GM12878 (cell line): Measurements from ENCODE around the gene DNAH9. TPM values are rescaled to one million over a fixed set of nuclear protein-coding genes. Genes with fewer than 3 reads are reported as not detected.

Source experiments
- EGR1 ChIP-seq, 2 experiments: IDR thresholded peaks; 1 replicate in 1 of 2; 2 replicates in 1 of 2; pipeline ENCODE4 v1.6.1; 2011 to 2012; ENCODE audit warnings: low read depth in 2 of 2, low read length in 2 of 2, borderline replicate concordance in 1 of 2, mild to moderate bottlenecking in 1 of 2, moderate library complexity in 1 of 2
- MTA2 ChIP-seq: fragments of 450-650 bp; IDR thresholded peaks from 2 replicates; pipeline ENCODE4 v1.6.1; 2016; ENCODE audit warnings: low read depth, mild to moderate bottlenecking, moderate library complexity
- RELA ChIP-seq: fragments of 450-650 bp; IDR thresholded peaks from 2 replicates; pipeline ENCODE4 v1.8.0; 2014; ENCODE audit warnings: borderline replicate concordance; ENCODE audit not compliant: partially characterized antibody
- ZNF384 ChIP-seq: IDR thresholded peaks from 2 replicates; pipeline ENCODE4 v1.6.1; 2012; ENCODE audit warnings: low read depth, mild to moderate bottlenecking, low read length, improper control_type of control experiment, borderline replicate concordance
- ZNF622 ChIP-seq: fragments of 450-650 bp; IDR thresholded peaks from 2 replicates; pipeline ENCODE4 v1.6.1; 2017; ENCODE audit warnings: mild to moderate bottlenecking, inconsistent platforms
- polyA plus RNA-seq, 11 experiments: library from polyadenylated mRNA; depleted of rRNA in 4 of 11; unstranded in 6 of 11; stranded (reverse) in 5 of 11; fragments of >200 nt; fragmentation: Nextera tagmentation in 4 of 11; fragmentation: Illumina TruSeq in 1 of 11; extraction: Ambion mirVana in 4 of 11; extraction: Trizol in 1 of 11; gene quantifications; 1 replicate in 1 of 11; 2 replicates in 10 of 11; pipeline versions ENCODE4 v1.2.1 to v1.2.3, GENCODE V29; 2011 to 2016; ENCODE audit warnings: inconsistent platforms in 2 of 11, missing spikeins in 2 of 11, low read depth in 1 of 11
- total RNA-seq, 4 experiments: library from RNA; depleted of rRNA in 3 of 4; stranded (reverse); fragments of >200 nt in 3 of 4; fragmentation: Illumina TruSeq in 1 of 4; extraction: Trizol in 1 of 4; gene quantifications; 2 replicates each; pipeline versions ENCODE4 v1.2.1 to v1.2.3, GENCODE V29; 2013 to 2021
- TF ChIP-seq, protein P1 (sequence below): fragments of 450-650 bp; IDR thresholded peaks from 2 replicates; pipeline ENCODE4 v1.6.1; 2017; ENCODE audit warnings: mild to moderate bottlenecking, moderate library complexity
- TF ChIP-seq, protein P2 (sequence below): fragments of 450-650 bp; formaldehyde crosslinking; IDR thresholded peaks from 2 replicates; pipeline ENCODE4 v1.4.0; 2020; ENCODE audit warnings: mild to moderate bottlenecking, moderate library complexity
- TF ChIP-seq, protein P3 (sequence below): IDR thresholded peaks from 2 replicates; pipeline ENCODE4 v1.6.1; 2011; ENCODE audit warnings: borderline replicate concordance, low read depth, mild to moderate bottlenecking, moderate library complexity, mixed read lengths, low read length; ENCODE audit not compliant: insufficient read depth; ENCODE audit errors: extremely low read length

The DNAH9 gene
- total and polyA plus RNA-seq, 10 of the 15 experiments (the other 5 are each of a cell fraction or from before 2014, with no cell fraction given) = 0.10 to 0.40 (median 0.19) TPM; not detected in 7

DNA sequence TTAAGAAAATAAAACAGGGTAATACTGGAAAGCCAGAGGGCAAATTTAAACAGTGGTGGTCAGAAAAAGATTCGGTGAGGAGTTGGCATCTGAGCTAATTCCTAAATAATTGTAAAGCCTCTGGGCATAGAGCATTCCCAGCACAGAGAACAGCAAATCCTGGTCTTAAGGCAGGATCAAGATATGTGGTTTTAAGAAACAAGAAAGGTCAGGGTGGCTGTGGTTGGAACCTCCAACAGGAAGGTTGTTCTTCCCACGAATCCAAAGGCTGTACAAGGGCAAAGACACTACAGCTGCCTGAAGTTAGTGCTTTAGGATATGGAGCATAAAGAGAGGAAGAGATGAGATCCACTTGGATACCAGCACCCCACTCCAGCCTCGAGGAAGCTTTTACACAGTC lies 284.4 kb downstream of the DNAH9 start (continued):
- TF ChIP-seq, protein P1, sequence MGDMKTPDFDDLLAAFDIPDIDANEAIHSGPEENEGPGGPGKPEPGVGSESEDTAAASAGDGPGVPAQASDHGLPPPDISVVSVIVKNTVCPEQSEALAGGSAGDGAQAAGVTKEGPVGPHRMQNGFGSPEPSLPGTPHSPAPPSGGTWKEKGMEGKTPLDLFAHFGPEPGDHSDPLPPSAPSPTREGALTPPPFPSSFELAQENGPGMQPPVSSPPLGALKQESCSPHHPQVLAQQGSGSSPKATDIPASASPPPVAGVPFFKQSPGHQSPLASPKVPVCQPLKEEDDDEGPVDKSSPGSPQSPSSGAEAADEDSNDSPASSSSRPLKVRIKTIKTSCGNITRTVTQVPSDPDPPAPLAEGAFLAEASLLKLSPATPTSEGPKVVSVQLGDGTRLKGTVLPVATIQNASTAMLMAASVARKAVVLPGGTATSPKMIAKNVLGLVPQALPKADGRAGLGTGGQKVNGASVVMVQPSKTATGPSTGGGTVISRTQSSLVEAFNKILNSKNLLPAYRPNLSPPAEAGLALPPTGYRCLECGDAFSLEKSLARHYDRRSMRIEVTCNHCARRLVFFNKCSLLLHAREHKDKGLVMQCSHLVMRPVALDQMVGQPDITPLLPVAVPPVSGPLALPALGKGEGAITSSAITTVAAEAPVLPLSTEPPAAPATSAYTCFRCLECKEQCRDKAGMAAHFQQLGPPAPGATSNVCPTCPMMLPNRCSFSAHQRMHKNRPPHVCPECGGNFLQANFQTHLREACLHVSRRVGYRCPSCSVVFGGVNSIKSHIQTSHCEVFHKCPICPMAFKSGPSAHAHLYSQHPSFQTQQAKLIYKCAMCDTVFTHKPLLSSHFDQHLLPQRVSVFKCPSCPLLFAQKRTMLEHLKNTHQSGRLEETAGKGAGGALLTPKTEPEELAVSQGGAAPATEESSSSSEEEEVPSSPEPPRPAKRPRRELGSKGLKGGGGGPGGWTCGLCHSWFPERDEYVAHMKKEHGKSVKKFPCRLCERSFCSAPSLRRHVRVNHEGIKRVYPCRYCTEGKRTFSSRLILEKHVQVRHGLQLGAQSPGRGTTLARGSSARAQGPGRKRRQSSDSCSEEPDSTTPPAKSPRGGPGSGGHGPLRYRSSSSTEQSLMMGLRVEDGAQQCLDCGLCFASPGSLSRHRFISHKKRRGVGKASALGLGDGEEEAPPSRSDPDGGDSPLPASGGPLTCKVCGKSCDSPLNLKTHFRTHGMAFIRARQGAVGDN = no peak
- TF ChIP-seq ZNF622 = no peak
- TF ChIP-seq EGR1 (IDR thresholded peaks at IDR 0.05; ENCODE audit: borderline replicate concordance in 1 of 2, low read depth in 2 of 2, low read length in 2 of 2) = no peak
- TF ChIP-seq, protein P2, sequence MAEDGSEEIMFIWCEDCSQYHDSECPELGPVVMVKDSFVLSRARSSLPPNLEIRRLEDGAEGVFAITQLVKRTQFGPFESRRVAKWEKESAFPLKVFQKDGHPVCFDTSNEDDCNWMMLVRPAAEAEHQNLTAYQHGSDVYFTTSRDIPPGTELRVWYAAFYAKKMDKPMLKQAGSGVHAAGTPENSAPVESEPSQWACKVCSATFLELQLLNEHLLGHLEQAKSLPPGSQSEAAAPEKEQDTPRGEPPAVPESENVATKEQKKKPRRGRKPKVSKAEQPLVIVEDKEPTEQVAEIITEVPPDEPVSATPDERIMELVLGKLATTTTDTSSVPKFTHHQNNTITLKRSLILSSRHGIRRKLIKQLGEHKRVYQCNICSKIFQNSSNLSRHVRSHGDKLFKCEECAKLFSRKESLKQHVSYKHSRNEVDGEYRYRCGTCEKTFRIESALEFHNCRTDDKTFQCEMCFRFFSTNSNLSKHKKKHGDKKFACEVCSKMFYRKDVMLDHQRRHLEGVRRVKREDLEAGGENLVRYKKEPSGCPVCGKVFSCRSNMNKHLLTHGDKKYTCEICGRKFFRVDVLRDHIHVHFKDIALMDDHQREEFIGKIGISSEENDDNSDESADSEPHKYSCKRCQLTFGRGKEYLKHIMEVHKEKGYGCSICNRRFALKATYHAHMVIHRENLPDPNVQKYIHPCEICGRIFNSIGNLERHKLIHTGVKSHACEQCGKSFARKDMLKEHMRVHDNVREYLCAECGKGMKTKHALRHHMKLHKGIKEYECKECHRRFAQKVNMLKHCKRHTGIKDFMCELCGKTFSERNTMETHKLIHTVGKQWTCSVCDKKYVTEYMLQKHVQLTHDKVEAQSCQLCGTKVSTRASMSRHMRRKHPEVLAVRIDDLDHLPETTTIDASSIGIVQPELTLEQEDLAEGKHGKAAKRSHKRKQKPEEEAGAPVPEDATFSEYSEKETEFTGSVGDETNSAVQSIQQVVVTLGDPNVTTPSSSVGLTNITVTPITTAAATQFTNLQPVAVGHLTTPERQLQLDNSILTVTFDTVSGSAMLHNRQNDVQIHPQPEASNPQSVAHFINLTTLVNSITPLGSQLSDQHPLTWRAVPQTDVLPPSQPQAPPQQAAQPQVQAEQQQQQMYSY (CRISPR knock-in tag) = no peak
- TF ChIP-seq RELA = no peak
- TF ChIP-seq, protein P3, sequence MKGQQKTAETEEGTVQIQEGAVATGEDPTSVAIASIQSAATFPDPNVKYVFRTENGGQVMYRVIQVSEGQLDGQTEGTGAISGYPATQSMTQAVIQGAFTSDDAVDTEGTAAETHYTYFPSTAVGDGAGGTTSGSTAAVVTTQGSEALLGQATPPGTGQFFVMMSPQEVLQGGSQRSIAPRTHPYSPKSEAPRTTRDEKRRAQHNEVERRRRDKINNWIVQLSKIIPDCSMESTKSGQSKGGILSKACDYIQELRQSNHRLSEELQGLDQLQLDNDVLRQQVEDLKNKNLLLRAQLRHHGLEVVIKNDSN = no peak
- no peak for TF ChIP-seq ZNF384
- TF ChIP-seq MTA2 = no peak
- TF ChIP-seq, all 136 proteins: peak for 0
